Inferior parietal cortex (tissue), 1 donor: Measurements from ENCODE around the gene CAPRIN2.

Experiments used
- DNase-seq: peaks from one replicate; pipeline ENCODE4 v3.0.0-alpha.2; 2016; ENCODE audit errors: extremely low spot score

Gene CAPRIN2

GRCh38 chr12:30761730-30762129 lies 7.0 kb upstream of the CAPRIN2 start:
- no peak for DNase-seq

GRCh38 chr12:30757316-30757715 lies 2.6 kb upstream of the CAPRIN2 start:
- no peak for DNase-seq

GRCh38 chr12:30756074-30756473 lies 1.3 kb upstream of the CAPRIN2 start:
- no peak for DNase-seq

- no peak for DNase-seq
These were observed 628 bp upstream of the CAPRIN2 start for GRCh38 chr12:30755395-30755762.

- no peak for DNase-seq
These were observed 385 bp downstream of the CAPRIN2 start for GRCh38 chr12:30754383-30754749.

- peak; percentile 42 for DNase-seq
These were observed 884 bp downstream of the CAPRIN2 start for GRCh38 chr12:30753751-30754382.

- no peak for DNase-seq
These were observed 1.5 kb downstream of the CAPRIN2 start for GRCh38 chr12:30753233-30753632.

GRCh38 chr12:30752255-30752654 lies 2.5 kb downstream of the CAPRIN2 start:
- DNase-seq = no peak

- no peak for DNase-seq
These were observed 6.6 kb downstream of the CAPRIN2 start for GRCh38 chr12:30748147-30748546.

- DNase-seq = no peak
These were observed 8.6 kb downstream of the CAPRIN2 start for GRCh38 chr12:30746190-30746589.

GRCh38 chr12:30744321-30744720 lies 10.4 kb downstream of the CAPRIN2 start:
- DNase-seq = no peak

GRCh38 chr12:30740274-30740673 lies 14.5 kb downstream of the CAPRIN2 start:
- DNase-seq = no peak

GRCh38 chr12:30739020-30739419 lies 15.7 kb downstream of the CAPRIN2 start:
- no peak for DNase-seq

- DNase-seq = no peak
These were observed 21.7 kb downstream of the CAPRIN2 start for GRCh38 chr12:30732954-30733637.

GRCh38 chr12:30730011-30730410 lies 24.7 kb downstream of the CAPRIN2 start:
- DNase-seq = no peak

- DNase-seq = no peak
These were observed 25.2 kb downstream of the CAPRIN2 start for GRCh38 chr12:30729547-30729946.

- DNase-seq = no peak
These were observed 28.1 kb downstream of the CAPRIN2 start for GRCh38 chr12:30726647-30727046.

- no peak for DNase-seq
These were observed 29.0 kb downstream of the CAPRIN2 start for GRCh38 chr12:30725739-30726138.

- no peak for DNase-seq
These were observed 35.7 kb downstream of the CAPRIN2 start for GRCh38 chr12:30719060-30719459.

GRCh38 chr12:30707613-30708342 lies 47.0 kb downstream of the CAPRIN2 start:
- no peak for DNase-seq

- DNase-seq = no peak
These were observed 48.3 kb downstream of the CAPRIN2 start for GRCh38 chr12:30706476-30706875.

GRCh38 chr12:30701056-30701455 lies 53.7 kb downstream of the CAPRIN2 start:
- peak; percentile 44 for DNase-seq
